NCI-H1092 (cell line): ENCODE results near the gene CASTOR1.
"Not testable (repeated sequence)": the region's sequence is repeated elsewhere in the genome, so short reads cannot be mapped to it uniquely, and the experiment has no call there.

Experiments
- DNase-seq: peaks from one replicate; lab custom pipeline; 2025; lab: John Stamatoyannopoulos, UW

Gene CASTOR1

DNA sequence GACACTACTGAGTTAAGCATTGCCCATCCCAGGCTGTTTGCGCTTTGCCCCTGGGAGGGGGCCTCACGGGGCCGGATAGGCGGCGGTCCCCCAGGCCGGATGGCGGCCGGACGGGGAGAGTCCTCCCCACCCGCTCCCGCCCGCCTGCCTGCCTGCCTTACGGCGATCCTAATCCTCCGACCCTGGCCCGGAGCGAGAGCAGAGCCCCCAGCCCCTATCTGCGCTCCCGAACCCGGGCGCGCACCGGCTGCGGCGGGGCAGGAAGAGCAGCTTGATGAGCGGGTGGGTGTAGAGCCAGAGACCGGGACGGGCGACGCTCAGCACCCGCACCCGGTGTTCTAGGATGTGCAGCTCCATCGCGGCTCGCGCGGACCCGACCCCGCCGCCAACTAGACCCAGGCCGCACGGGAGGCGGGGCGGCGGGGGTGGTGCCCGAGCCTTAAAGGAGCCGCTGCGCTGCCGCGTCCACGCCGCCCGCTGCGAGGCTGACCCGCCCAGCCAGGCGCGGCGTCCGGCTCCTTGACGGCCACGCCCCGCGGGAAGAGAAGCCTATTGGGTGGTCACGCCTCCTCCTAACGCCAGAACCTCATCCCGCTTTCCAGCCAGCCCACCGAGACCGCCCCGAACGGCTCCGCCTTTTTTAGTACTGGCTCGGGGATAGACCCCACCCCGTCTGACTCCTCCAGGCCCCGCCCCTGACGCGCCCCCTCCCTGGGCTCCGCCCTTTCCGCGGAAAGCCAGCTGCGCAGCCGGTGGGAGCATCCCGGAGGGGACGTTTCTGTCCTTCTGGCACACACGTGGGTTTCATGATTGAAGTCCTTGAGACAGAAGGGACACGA lies at the start of gene CASTOR1:
CASTOR1 (minus strand) TSS at position 365 of the 839 bp plus-strand sequence; CDS start at position 357, 8 bp downstream.
- DNase-seq = peak; percentile 86

DNA sequence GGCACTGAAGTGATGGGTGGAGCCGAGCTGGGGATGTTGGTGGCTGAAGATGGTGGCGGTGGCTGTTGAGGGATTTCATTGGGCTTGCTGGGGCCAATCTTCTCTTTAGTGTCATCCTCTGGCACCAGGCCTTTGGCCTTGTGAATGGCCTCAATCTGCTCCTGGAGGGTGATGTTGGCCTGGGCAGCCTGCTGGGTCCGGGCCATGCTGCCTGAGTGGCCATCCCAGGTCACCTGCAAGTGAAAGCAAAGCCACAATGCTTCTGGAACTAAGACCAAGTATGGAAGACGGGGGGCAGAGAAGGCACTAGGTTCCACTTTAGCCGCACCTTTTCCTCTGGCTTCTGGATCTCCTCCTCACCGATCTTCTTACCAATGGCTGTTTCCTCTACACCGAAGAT lies 49.5 kb upstream of the CASTOR1 start:
- no peak for DNase-seq

DNA sequence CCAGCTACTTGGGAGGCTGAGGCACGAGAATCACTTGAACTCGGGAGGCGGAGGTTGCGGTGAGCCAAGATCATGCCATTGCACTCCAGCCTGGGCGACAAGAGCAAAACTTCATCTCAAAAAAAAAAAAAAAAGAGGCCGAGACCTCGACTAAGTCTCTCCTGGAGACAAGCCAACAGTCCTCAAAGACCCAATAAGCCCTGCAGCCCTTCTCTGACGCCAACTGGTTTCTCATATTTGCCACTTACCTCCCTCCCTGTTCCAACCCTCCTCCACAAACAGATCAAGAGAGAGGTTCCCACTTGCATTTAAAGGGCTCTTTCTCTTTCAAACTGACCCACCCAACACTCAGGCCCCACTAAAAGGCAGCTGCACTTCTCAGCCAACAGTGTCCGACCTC lies 49.0 kb upstream of the CASTOR1 start:
- DNase-seq = not testable (repeated sequence)

DNA sequence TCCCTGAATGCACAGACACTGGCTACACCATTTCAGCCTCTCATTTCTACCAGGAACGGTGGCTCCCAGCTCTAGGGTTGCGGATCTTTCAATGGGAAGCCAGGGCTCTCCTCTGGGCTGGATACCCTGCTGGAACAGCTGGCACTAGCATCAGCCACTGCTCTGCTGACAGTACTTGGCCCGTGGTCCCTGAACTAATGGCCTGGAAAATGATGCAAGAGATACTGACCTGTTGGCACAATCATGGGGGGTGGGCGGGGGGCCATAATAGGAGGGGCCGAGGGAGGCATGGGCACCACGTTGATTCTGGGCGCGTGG lies 48.1 kb upstream of the CASTOR1 start:
- no peak for DNase-seq

DNA sequence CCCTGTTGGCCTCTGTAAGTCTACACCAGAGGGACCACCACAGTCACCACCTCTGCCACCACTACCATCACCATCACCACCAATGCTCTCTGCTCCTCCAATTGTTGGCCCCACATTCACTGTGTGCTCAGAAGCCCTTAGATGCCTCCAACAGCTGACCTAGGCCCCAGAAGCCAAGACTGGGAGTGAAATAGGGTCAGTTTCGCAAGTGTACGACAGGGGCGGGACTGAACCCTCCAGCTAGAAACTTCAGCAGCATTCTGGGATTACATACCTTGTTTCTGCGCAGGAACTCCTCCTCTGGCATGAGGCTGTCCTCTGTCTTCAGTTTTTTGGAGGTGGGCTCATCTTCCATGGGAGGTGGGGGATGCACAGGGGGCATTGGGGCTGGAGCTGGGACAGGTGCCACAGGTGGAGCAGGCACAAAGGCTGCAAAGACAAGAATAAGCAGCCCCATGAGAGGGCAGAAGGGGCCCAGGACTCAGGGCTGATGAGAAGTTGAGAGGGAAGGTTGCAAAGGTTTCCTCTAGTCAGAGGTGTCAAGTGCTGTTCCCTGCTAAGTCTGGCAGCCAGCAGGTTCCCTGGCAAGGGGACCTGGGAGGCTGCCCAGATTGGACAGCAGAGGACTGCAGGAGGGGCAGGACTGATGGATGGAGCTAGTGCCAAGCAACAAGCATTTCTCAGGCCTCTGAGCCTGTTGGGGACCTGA lies 47.6 kb upstream of the CASTOR1 start:
- DNase-seq = no peak

DNA sequence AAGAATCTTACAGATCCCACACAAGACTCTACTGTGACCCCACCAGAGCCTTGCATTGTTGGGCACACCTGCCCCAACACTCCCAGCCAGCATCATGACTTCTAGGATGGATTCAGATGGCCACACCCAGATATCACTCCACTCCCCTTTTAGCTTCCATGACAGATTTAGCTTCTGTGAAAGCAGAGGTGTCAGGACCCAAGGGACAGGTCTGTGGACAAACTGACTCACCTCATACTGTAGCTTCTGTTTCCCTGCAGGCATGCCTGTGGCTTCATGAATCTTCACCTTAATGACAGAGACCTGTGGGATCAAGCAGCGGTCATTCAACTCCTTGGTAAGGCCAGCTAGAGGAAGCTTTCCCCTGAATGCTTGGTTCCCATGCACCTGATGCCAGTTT lies 45.9 kb upstream of the CASTOR1 start:
- no peak for DNase-seq

DNA sequence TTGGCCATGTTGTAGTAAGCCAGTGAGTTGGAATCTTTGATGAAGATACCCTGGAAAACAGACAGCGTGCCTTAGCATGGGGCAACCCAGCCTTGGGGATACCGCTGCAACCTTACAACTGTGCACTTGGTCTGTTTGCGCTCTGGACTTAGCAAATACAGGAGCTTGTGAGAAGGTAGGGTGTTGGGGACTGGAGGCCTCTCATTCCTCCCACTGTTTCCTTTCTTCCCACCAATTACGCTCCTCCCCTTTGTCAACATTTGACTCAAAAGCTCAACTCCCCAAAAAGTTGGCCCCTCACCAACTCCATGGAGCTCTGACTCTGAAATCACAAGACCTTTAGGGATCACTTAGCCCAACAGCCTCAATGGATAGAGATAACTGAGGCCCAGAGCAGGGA lies 45.3 kb upstream of the CASTOR1 start:
- no peak for DNase-seq

DNA sequence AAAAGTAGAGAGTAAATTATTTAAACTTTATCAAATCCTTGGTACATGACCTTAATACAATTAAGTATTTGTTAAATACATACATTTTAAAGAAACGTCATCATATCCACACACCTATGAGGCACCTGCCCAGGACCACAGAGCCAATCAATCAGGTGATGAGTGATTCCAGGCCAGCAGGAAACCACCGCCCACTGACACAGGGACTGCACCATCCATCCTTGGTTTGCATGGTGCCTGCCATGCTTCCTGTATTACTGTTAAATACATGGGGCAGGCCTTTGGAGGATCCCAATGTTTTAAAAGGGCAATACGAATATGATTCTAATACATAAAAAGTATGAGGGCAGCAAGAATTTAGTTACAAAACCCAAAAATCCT lies 44.4 kb upstream of the CASTOR1 start:
- DNase-seq = no peak

DNA sequence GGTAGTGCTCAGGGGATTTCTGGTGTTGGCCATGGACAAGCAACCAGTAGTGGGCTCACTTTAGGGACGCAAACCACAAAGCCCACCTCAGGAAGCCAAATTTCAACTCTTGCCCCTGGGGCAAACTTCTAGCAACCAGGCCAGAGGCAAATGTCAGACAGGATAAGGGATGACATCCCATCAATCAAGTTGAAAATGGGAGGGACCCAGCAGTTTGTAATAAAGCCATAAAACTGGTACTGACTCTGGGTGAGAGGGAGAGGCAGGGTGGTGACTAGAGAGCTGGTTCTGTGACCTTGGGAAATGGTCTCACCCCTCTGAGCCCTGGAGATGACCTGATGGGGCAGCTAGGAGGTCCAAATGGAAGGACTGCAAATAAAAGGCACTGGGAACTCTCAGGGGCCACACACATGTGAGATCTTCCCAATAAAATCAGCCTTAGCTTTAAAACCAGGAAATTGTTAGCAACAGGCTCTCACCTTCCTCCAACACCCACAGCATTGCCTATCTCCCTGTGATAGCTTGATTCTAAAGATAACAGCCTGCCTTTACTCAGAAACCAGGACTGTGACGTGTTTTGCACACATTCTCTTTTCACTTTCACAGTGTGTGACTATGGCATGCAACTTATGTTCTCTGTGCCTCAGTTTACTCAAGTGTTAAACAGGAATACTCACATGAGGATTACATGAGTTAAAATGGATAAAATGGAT lies 43.8 kb upstream of the CASTOR1 start:
- no peak for DNase-seq

DNA sequence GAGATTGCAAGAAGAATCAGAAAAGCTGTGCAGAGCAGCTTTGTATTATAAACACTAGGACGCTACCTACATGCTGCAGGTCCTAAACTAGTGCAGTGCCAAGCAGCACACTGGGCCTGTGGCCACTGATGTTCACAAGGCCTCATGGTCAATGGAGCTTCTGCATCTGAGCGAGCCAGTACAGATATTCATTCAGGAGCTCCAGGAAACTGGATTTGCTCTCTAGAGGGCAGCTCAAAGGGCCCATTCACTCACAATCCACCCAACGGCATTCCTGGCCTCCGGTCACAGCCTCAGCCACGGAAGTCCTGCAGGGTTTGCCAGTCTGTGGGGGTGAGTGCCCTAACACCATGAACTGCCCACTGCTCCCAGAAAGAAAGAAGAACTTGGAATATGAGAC lies 43.2 kb upstream of the CASTOR1 start:
- no peak for DNase-seq

DNA sequence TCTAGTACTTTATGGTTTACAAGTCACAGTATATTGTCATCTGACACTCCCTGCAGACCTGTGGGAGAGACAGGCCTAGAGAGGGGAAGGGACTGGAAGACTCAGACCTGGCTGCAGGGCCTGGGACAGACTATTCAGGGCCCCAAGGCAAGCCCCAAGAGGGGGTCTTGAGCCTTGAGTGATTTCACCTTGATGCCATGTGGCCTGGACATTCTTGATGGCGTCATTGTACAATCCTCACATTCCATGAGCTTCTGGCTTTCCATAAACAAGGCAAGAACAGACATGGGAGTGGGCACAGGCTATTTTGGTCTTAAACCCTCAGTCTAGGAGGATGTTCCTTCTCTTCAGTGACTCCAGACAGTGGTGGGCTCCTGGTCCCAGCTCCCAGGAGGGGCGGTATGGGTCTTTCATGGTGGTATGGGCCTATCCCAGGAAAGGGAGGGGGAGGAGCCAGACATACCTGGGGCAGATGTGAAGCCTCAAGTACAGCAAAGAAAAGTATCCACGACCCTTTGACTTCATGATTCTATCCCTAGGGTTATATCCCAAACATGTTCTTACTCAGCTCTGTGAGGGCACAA lies 39.3 kb upstream of the CASTOR1 start:
- DNase-seq = no peak

DNA sequence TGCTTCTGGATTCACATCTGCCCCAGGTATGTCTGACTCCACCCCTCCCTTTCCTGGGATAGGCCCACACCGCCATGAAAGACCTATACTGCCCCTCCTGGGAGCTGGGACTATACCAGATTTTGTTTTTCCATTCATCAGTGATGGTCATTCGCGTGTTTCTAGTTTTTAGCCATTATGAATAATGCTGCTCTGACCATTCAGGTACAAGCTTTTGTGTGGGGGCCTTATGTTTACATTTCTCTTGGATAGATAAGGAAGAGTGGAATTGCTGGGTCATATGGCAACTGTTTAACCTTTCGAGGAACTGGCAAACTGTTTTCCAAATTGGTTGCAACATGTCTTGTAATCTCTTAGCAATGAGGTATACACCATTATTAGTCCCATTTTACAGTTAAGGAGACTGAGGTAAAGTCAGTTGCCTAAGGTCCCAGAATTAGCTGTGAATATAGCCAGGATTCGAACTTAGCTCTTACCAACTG lies 38.6 kb upstream of the CASTOR1 start:
- DNase-seq = no peak

DNA sequence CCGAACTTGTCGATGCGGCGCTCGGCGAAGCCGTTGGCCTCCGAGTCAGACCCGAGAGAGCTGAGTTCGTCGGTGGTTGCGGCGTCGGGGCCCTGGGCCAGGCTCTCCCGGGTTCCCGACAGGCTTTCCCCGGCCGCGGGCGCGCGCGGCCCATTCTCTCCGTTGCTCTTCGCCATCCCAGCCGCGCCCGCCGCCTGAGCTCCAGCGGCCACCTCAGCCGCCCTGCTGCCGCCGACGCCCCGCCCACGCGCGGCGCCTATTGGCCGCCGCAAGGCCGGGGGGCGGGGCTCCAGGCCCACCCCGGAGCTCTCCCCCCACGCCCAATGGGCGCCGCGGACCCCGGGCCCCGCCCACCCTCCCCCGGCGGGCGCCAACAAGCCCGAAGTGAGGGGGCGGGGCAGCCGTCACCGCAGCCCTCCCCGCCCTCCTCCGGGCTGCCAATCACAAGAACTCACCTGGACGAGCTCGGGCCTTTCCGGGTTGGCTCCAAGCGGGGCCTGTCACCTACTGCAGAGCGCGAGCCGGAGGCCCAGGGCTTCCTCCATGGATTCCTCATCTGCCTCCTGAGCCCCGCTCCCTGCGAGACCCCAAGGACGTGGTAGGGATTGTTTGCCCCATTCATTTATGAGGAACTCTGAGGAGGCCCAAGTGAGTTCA lies 37.5 kb upstream of the CASTOR1 start, which contains the start of gene TBC1D10A:
TBC1D10A (minus strand) TSS at position 236 of the 657 bp plus-strand sequence; CDS start at position 176, 60 bp downstream.
- DNase-seq = peak; percentile 87

DNA sequence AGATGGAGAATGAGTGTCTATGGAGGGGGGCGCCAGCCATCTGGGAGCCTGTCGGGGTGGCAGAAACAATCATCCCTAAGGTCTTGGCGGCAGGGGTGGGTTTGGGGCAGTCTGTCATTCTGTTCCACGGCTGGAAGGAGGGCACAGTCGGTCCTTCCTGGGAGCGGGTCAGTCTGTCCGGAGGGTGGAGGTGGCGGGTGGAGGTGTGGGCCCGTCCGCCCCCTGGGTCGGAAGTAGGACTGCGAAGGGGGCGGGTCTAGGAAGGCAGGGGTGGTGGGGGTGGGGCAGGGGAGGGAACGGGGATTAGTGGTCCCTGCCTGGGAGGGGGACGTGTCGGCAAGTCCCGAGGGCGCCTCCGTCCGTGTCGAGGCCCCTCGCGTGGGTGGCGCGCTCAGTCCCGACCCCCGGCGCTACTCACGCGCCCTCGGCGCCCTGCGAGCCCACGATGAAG lies 37.0 kb upstream of the CASTOR1 start:
- no peak for DNase-seq

DNA sequence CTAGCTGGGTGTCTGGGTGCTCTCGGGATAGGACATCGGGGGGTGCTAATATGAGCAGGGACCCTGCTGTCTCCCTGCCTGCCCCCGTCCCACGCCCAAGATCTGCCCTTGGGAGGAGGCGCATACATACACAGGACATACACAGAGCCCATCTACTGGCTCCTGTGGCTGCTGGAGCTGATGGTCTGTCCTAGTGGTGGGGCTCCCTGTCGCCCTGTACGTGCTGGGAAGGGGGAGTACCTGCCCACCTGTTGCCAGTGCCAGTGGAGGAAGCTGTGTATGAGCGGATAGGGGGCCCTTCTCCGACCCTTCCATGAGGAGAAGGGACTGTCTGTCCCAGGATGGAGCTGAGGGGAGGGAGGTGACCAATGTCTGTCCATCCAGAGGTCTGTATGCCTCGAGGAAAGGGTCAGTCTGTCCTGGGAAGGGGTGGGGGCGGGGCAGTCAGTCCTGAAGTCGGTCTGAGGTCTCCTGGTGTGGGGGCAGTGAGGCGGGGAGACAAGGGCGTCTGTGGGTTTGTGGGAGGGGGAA lies 36.5 kb upstream of the CASTOR1 start:
- no peak for DNase-seq

DNA sequence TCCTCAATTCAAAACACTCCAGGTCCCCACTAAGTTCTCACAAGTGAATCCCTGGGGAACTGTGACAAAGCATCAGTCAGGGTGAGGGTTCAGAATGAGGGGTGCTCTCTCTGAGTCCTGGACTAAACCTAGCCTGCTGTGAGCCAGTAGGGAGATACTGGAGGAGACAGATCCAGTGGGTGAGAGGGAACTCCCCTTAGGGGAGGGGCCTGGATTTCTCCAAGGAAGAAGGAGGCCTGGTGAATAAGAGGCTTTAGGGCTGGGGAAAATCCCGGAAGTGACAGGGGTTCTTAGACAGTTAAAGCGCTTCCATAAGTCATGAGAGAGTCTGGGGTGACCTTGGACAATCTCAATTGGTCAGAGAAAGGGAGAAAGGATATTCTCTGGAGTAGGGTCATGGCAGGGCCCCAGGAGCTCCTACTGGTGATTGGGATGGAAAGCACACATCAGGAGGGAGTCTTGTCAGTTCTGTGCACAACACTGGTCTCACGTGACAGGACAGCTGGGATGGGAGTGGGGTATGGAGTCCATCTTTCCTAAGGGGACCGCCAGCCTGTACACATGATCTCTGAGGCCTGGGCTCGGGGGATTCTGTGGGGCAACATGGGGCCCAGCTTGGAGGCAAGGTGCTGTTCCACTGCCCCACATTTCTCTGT lies 35.9 kb upstream of the CASTOR1 start:
- DNase-seq = no peak

DNA sequence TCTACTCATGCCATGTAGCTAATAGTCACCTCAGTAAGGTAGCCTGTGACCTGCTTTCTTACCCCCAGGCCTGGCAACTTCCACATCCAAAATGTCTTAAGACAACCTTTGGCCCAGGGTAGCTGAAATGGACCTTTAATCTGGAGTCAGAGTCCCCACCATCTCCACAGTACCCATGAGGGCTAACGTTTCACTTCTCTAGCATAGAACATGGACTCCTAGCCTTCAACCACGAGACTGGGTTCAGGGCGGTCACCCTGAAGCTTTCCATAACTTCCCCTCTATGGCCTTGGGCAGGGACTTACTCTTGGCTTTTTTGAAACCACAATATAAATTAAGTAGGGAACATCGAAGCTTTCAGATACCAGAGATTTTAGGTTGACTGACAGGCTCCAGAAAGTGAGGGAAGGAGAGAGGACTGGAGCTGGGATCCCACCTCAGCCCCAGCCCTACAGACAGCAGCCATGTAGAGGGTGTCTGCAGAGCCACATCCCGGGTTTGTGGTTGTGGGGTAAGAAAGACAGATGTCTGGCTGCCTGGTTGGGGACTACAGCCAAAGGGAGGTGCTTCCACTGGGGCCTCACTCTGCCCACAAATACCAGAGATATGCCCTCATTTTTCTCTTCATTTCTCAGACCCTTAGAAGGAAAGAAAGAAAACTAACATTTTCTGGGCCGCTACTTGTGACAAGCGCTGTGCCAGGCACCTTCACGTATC lies 34.9 kb upstream of the CASTOR1 start:
- DNase-seq = no peak

DNA sequence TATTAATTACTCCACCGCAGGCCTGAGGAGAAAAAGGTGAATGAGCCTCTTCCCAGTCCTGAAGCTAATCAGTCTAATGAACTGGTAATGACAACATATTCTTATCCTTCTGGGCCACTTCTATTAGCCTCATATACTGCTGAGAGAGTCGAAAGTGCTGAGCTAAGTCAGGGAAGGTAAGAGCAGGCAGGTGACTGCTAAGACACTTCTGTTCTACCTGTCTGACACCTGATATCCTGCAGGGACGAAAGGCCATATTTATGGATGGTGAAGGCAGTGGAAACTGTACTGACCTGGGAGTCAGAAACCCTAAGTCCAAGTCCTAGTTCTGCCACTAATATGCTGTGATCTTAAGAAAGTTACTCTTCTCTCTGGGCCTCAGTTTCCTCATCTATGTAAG lies 33.9 kb upstream of the CASTOR1 start:
- DNase-seq = no peak

DNA sequence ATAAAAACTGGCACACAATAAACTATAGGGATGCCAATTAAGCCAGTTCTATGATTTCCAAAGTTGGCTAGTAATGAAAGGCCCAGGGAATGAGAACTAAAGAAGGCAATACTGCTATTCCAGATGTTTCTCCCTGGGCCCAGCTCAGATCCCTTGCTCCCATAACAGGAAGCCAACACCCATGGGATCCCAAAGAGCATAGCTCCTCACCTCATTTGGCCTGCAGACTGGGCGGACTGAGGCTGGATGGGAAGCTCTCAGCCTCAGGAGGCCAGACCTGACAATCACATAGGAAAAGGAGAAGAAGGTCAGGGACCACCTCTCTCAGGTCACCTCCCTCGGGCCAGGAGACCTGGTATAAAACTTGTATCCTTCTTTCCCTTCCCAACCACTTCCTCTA lies 32.2 kb upstream of the CASTOR1 start:
- no peak for DNase-seq

DNA sequence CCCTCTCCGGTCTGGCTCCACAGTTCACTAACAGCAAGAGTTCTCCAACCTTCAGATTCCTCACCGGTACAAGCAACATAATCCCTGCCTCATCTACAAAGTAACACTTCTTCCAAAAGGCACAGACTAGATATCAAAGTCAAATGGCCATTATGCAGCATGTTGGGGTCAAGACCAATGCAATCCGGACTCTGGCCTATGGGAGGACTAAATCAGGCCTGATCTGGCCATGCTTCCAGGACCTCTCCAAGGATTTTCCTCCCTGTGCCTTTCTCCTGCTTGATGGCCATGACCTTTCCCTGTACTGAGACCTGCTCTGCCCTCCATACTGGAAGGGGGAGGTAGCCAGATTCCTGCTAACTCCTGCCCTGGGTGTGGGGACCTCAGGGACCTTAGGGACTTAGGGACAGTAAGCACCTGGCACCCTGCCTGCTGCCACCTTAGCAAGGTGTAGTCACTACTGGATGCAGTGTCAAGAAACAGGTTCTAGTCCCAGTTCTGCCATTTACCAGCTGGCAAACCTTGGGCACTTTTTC lies 30.8 kb upstream of the CASTOR1 start:
- DNase-seq = no peak
